Stimulated activated CD4-positive, alpha-beta T cell treated with anti-CD3 and anti-CD28 coated beads, Interleukin-1b, Interleukin-23, amount 100 ng/mL, for 48 hours (primary cell): Measurements from ENCODE around the gene AGPAT3.

Source experiments
- DNase-seq: peaks from one replicate; pipeline ENCODE4 v3.0.0-alpha.2; 2020

AGPAT3 gene

GRCh38 chr21:43939443-43940328 lies 74.7 kb downstream of the AGPAT3 start:
- no peak for DNase-seq

- DNase-seq = no peak
Observed at GRCh38 chr21:43940329-43941050, 75.5 kb downstream of the AGPAT3 start.

- DNase-seq = no peak
Observed at GRCh38 chr21:43942201-43942600, 77.2 kb downstream of the AGPAT3 start.

- no peak for DNase-seq
Observed at GRCh38 chr21:43942621-43943020, 77.6 kb downstream of the AGPAT3 start.

GRCh38 chr21:43943512-43944077 lies 78.6 kb downstream of the AGPAT3 start:
- no peak for DNase-seq

GRCh38 chr21:43944078-43944633 lies 79.1 kb downstream of the AGPAT3 start:
- DNase-seq = no peak

GRCh38 chr21:43944757-43945156 lies 79.7 kb downstream of the AGPAT3 start:
- no peak for DNase-seq

GRCh38 chr21:43948740-43949498 lies 83.9 kb downstream of the AGPAT3 start:
- DNase-seq = no peak

- no peak for DNase-seq
Observed at GRCh38 chr21:43949499-43950208, 84.6 kb downstream of the AGPAT3 start.

- DNase-seq = no peak
Observed at GRCh38 chr21:43950481-43950880, 85.5 kb downstream of the AGPAT3 start.

GRCh38 chr21:43950936-43951335 lies 85.9 kb downstream of the AGPAT3 start:
- no peak for DNase-seq

GRCh38 chr21:43951911-43952703 lies 87.1 kb downstream of the AGPAT3 start:
- DNase-seq = no peak

- DNase-seq = no peak
Observed at GRCh38 chr21:43953021-43953420, 88.0 kb downstream of the AGPAT3 start.

- no peak for DNase-seq
Observed at GRCh38 chr21:43954042-43954441, 89.0 kb downstream of the AGPAT3 start.

- DNase-seq = no peak
Observed at GRCh38 chr21:43954896-43955295, 89.9 kb downstream of the AGPAT3 start.

GRCh38 chr21:43956019-43956669 lies 91.1 kb downstream of the AGPAT3 start:
- no peak for DNase-seq

GRCh38 chr21:43956670-43957035 lies 91.6 kb downstream of the AGPAT3 start:
- DNase-seq = no peak

GRCh38 chr21:43957128-43957571 lies 92.1 kb downstream of the AGPAT3 start:
- DNase-seq = no peak

- DNase-seq = no peak
Observed at GRCh38 chr21:43957611-43958362, 92.8 kb downstream of the AGPAT3 start.
